K562 (cell line): ENCODE data around the gene ARHGEF9. TPM values are rescaled to one million over a fixed set of nuclear protein-coding genes. Genes with fewer than 3 reads are reported as not detected.

Experiments
- ATAC-seq: fragments of 200-7000 bp; cut with Tn5 transposase; 3 replicates; pipeline ENCODE4 v1.9.1; 2020; ENCODE audit warnings: moderate library complexity
- BruUV-seq: library from RNA; stranded (reverse); fragments of 400-500 nt; replicated peaks from 2 replicates; lab custom pipeline; 2021; lab: Mats Ljungman, UMichigan
- CTCF ChIA-PET: fragments of 300-600 bp; formaldehyde crosslinking; extraction: SDS; loops from one replicate; lab custom pipeline; 2021; ENCODE audit warnings: low intra/inter-chr PET ratio; lab: Yijun Ruan, JAX
- POLR2A ChIA-PET: fragments of 300-600, 350-650 bp; sonication (Branson Sonifier 250); formaldehyde crosslinking; extraction: SDS; loops from one replicate; lab custom pipeline; 2021; ENCODE audit warnings: antibody characterized with exemption, inconsistent platforms; lab: Yijun Ruan, JAX
- DNase-seq, 4 experiments: peaks; one replicate each; pipeline versions ENCODE4 v3.0.0 to v3.0.0-alpha.2; 2011 to 2018; ENCODE audit warnings: low spot score in 3 of 4, mixed read lengths in 3 of 4; ENCODE audit errors: extremely low read depth in 1 of 4
- FAIRE-seq: peaks from 2 replicates; lab custom pipeline; 2011; peaks lifted over from hg19 to GRCh38; lab: Jason Lieb, UNC
- H2AFZ ChIP-seq: 2 replicates; pipeline ENCODE4 v1.6.0; 2011; ENCODE audit warnings: low read depth, low read length, control low read depth, inconsistent platforms
- H3K27ac ChIP-seq: fragments of 200-600 bp; 3 replicates; pipeline ENCODE4 v1.8.0; 2011; ENCODE audit warnings: low read depth, mild to moderate bottlenecking, control low read depth, inconsistent platforms, low read length, moderate library complexity, mixed read lengths; ENCODE audit errors: extremely low read depth
- H3K27me3 ChIP-seq, 2 experiments: fragments of 300-600 bp in 1 of 2; 2 replicates in 1 of 2; 3 replicates in 1 of 2; pipeline versions ENCODE4 v1.6.0 to v1.8.0; 2011; ENCODE audit warnings: inconsistent platforms in 2 of 2, low read length in 2 of 2, mild to moderate bottlenecking in 1 of 2, mixed read lengths in 1 of 2, moderate library complexity in 1 of 2; ENCODE audit not compliant: control insufficient read depth in 2 of 2, insufficient read depth in 2 of 2
- H3K36me3 ChIP-seq: fragments of 300-600 bp; 3 replicates; pipeline ENCODE4 v1.8.0; 2011; ENCODE audit warnings: mild to moderate bottlenecking, low read length, inconsistent platforms; ENCODE audit not compliant: control insufficient read depth, insufficient read depth
- H3K4me1 ChIP-seq, 2 experiments: fragments of 200-600 bp in 1 of 2; replicated peaks in 1 of 2; 2 replicates in 1 of 2; 3 replicates in 1 of 2; pipeline versions ENCODE4 v1.5.1 to v1.8.0; 2011; ENCODE audit warnings: inconsistent platforms in 2 of 2, low read length in 2 of 2, mild to moderate bottlenecking in 1 of 2, mixed read lengths in 1 of 2, moderate library complexity in 1 of 2; ENCODE audit not compliant: control insufficient read depth in 2 of 2, insufficient read depth in 2 of 2
- H3K4me2 ChIP-seq: 2 replicates; pipeline ENCODE4 v1.6.1; 2011; ENCODE audit warnings: low read length, control low read depth, inconsistent platforms, mixed read lengths; ENCODE audit not compliant: insufficient read depth
- H3K4me3 ChIP-seq: fragments of 200-600 bp; sonication (generic), shearing (Covaris generic); 2 replicates; pipeline ENCODE4 v1.5.1; 2016; ENCODE audit warnings: control low read depth, inconsistent platforms
- H3K79me2 ChIP-seq: fragments of 200-600 bp; 3 replicates; pipeline ENCODE4 v1.8.0; 2011; ENCODE audit warnings: low read length, inconsistent platforms; ENCODE audit not compliant: control insufficient read depth, insufficient read depth
- H3K9ac ChIP-seq, 2 experiments: 2 replicates each; pipeline versions ENCODE4 v1.6.0 to v1.6.1; 2011; ENCODE audit warnings: low read depth in 2 of 2, low read length in 2 of 2, control low read depth in 1 of 2, inconsistent platforms in 1 of 2, mild to moderate bottlenecking in 1 of 2, mixed read lengths in 1 of 2; ENCODE audit not compliant: insufficient read depth in 1 of 2
- H3K9me1 ChIP-seq: one replicate; pipeline ENCODE4 v1.6.0; 2011; ENCODE audit warnings: inconsistent platforms, mild to moderate bottlenecking, low read length, moderate library complexity; ENCODE audit not compliant: control insufficient read depth, insufficient read depth
- H3K9me3 ChIP-seq: replicated peaks from 2 replicates; pipeline ENCODE4 v1.5.1; 2011; ENCODE audit warnings: low read depth, low read length, inconsistent platforms; ENCODE audit not compliant: control insufficient read depth, insufficient read depth
- H4K20me1 ChIP-seq: replicated peaks from 2 replicates; pipeline ENCODE4 v1.6.1; 2011; ENCODE audit warnings: low read length, inconsistent platforms, mixed read lengths; ENCODE audit not compliant: control insufficient read depth, insufficient read depth
- BCOR ChIP-seq: fragments of 450-650 bp; IDR thresholded peaks from 2 replicates; pipeline ENCODE4 v1.6.1; 2016
- NFYB ChIP-seq: IDR thresholded peaks from 2 replicates; pipeline ENCODE4 v1.6.1; 2011; ENCODE audit warnings: mild to moderate bottlenecking, moderate library complexity; ENCODE audit not compliant: insufficient read length; ENCODE audit errors: extremely low read depth
- TCFL5 ChIP-seq: fragments of 250-450 bp; sonication (Bioruptor Pico); conservative IDR thresholded peaks from 2 replicates; pipeline ENCODE4 v1.6.1; 2021; ENCODE audit warnings: mild to moderate bottlenecking, moderate library complexity, matching md5 sums
- ZNF57 ChIP-seq: fragments of 450-650 bp; formaldehyde crosslinking; IDR thresholded peaks from 2 replicates; pipeline ENCODE4 v1.4.0; 2020; ENCODE audit warnings: mild to moderate bottlenecking, moderate library complexity
- ZNF778 ChIP-seq: fragments of 450-650 bp; formaldehyde crosslinking; IDR thresholded peaks from 2 replicates; pipeline ENCODE4 v1.4.0; 2020; ENCODE audit warnings: mild to moderate bottlenecking, moderate library complexity
- WGBS: fragments of 100-300 bp; shearing (Covaris generic); methylation state at CpG from one replicate; pipeline ENCODE4 v1.1.6; 2016; ENCODE audit warnings: low coverage, mixed read lengths; ENCODE audit not compliant: insufficient coverage; ENCODE audit errors: missing lambda C conversion rate; 5-methylcytosine and 5-hydroxymethylcytosine counted together
- in situ Hi-C: fragments of 300-500 bp; cut with MboI; formaldehyde crosslinking; loops from 4 replicates; pipeline ENCODE4 v1.15.0; 2018; ENCODE audit warnings: inconsistent platforms, mixed read lengths
- intact Hi-C: fragments of 100-400 bp; cut with micrococcal nuclease; formaldehyde crosslinking; loops from 2 replicates; pipeline ENCODE4 v1.14.2; 2022
- polyA plus RNA-seq, 8 experiments: library from polyadenylated mRNA; depleted of rRNA in 4 of 8; stranded (reverse) in 5 of 8; unstranded in 3 of 8; fragments of >200 nt; fragmentation: Nextera tagmentation in 2 of 8; fragmentation: Illumina TruSeq in 1 of 8; extraction: Ambion mirVana in 2 of 8; extraction: Trizol in 1 of 8; gene quantifications; 2 replicates each; pipeline versions ENCODE4 v1.2.1 to v1.2.3, GENCODE V29; 2011 to 2014; ENCODE audit warnings: inconsistent platforms in 1 of 8, missing spikeins in 1 of 8
- total RNA-seq, 7 experiments: library from RNA; depleted of rRNA in 6 of 7; stranded (reverse); fragments of >200 nt in 6 of 7; fragmentation: Illumina TruSeq in 2 of 7; extraction: Trizol in 2 of 7; gene quantifications; 2 replicates each; pipeline versions ENCODE4 v1.2.1 to v1.2.3, GENCODE V29; 2011 to 2021; ENCODE audit warnings: low replicate concordance in 1 of 7
- TF ChIP-seq, protein P1 (sequence below): fragments of 250-450 bp; sonication (Bioruptor Pico); IDR thresholded peaks from 2 replicates; pipeline ENCODE4 v1.8.0; 2021; ENCODE audit warnings: borderline replicate concordance, mild to moderate bottlenecking, moderate library complexity; ENCODE audit not compliant: poor library complexity, severe bottlenecking
- TF ChIP-seq, protein P2 (sequence below): IDR thresholded peaks from 2 replicates; pipeline ENCODE4 v1.6.1; 2012; ENCODE audit warnings: low read depth, low read length, improper control_type of control experiment, borderline replicate concordance
- TF ChIP-seq, protein P3 (sequence below): fragments of 250-450 bp; sonication (Bioruptor Pico); IDR thresholded peaks from 2 replicates; pipeline ENCODE4 v1.4.0; 2020
- TF ChIP-seq, protein P4 (sequence below), 2 experiments: fragments of 150-350 bp in 1 of 2; IDR thresholded peaks; 2 replicates each; pipeline ENCODE4 v1.6.1; 2012 to 2016; ENCODE audit warnings: low read depth in 2 of 2, low read length in 2 of 2, mild to moderate bottlenecking in 1 of 2, moderate library complexity in 1 of 2

ARHGEF9 gene
- total and polyA plus RNA-seq, 9 of the 15 experiments (the other 6 are each of a cell fraction or from before 2014, with no cell fraction given): 0.09 to 0.24 (median 0.15) TPM; not detected in 2

DNA sequence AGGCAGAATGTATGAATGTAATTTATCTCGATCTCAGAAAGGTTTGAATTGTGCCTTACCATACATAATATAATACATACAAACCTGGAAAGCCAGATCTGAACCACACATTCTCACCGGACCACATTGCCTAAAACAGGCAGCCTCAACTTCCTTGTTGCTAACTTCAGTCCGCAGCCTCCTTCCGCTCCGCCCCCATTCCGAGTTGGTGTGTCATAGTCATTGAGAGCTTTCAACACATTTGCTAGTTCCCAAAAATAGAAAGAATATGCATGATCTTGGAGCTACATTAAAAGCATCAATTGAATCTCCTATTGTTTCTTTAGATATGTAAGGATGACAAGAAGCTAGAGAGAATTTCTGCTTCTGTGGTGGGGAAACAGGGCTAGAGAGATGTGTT lies 127.2 kb downstream of the ARHGEF9 start:
- in situ Hi-C loops: no loop called here
- ChIA-PET CTCF (no interaction called here), POLR2A (no interaction called here)
- no peak for ATAC-seq
- Histone ChIP-seq H3K4me2 (no peak overlapping the region), H3K4me1 (no peaks in the 10 kb centered on the region), H3K79me2 (no peaks in the 10 kb centered on the region), H3K9me1 (no peaks in the 10 kb centered on the region), H4K20me1 (no peaks in the 10 kb centered on the region), H3K27me3 (no peaks in the 10 kb centered on the region), H2AFZ (no peak overlapping the region), H3K9me3 (no peaks in the 10 kb centered on the region), H3K36me3 (no peaks in the 10 kb centered on the region), H3K9ac (no peak overlapping the region), H3K4me3 (no peak overlapping the region), H3K27ac (no peak overlapping the region)
- WGBS: 2% methylated on average over 6 of the region's 6 CpGs
- no peak for DNase-seq
- intact Hi-C loops: no loop called here
- no peak for FAIRE-seq
- BruUV-seq: no TSS peak
- no peak for TF ChIP-seq TCFL5 (CRISPR knock-in tag)
- TF ChIP-seq BCOR: no peak
- TF ChIP-seq, protein P1, sequence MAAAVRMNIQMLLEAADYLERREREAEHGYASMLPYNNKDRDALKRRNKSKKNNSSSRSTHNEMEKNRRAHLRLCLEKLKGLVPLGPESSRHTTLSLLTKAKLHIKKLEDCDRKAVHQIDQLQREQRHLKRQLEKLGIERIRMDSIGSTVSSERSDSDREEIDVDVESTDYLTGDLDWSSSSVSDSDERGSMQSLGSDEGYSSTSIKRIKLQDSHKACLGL (CRISPR knock-in tag): no peak
- TF ChIP-seq, protein P2, sequence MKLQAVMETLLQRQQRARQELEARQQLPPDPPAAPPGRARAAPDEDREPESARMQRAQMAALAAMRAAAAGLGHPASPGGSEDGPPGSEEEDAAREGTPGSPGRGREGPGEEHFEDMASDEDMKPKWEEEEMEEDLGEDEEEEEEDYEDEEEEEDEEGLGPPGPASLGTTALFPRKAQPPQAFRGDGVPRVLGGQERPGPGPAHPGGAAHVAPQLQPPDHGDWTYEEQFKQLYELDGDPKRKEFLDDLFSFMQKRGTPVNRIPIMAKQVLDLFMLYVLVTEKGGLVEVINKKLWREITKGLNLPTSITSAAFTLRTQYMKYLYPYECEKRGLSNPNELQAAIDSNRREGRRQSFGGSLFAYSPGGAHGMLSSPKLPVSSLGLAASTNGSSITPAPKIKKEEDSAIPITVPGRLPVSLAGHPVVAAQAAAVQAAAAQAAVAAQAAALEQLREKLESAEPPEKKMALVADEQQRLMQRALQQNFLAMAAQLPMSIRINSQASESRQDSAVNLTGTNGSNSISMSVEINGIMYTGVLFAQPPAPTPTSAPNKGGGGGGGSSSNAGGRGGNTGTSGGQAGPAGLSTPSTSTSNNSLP: no peak
- no peak for TF ChIP-seq ZNF778 (CRISPR knock-in tag)
- TF ChIP-seq, protein P3, sequence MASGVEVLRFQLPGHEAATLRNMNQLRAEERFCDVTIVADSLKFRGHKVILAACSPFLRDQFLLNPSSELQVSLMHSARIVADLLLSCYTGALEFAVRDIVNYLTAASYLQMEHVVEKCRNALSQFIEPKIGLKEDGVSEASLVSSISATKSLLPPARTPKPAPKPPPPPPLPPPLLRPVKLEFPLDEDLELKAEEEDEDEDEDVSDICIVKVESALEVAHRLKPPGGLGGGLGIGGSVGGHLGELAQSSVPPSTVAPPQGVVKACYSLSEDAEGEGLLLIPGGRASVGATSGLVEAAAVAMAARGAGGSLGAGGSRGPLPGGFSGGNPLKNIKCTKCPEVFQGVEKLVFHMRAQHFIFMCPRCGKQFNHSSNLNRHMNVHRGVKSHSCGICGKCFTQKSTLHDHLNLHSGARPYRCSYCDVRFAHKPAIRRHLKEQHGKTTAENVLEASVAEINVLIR (CRISPR knock-in tag): no peak
- TF ChIP-seq, protein P4, sequence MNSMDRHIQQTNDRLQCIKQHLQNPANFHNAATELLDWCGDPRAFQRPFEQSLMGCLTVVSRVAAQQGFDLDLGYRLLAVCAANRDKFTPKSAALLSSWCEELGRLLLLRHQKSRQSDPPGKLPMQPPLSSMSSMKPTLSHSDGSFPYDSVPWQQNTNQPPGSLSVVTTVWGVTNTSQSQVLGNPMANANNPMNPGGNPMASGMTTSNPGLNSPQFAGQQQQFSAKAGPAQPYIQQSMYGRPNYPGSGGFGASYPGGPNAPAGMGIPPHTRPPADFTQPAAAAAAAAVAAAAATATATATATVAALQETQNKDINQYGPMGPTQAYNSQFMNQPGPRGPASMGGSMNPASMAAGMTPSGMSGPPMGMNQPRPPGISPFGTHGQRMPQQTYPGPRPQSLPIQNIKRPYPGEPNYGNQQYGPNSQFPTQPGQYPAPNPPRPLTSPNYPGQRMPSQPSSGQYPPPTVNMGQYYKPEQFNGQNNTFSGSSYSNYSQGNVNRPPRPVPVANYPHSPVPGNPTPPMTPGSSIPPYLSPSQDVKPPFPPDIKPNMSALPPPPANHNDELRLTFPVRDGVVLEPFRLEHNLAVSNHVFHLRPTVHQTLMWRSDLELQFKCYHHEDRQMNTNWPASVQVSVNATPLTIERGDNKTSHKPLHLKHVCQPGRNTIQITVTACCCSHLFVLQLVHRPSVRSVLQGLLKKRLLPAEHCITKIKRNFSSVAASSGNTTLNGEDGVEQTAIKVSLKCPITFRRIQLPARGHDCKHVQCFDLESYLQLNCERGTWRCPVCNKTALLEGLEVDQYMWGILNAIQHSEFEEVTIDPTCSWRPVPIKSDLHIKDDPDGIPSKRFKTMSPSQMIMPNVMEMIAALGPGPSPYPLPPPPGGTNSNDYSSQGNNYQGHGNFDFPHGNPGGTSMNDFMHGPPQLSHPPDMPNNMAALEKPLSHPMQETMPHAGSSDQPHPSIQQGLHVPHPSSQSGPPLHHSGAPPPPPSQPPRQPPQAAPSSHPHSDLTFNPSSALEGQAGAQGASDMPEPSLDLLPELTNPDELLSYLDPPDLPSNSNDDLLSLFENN (IDR thresholded peaks at IDR 0.05; ENCODE audit: low read depth in 2 of 2, low read length in 2 of 2): no peak
- TF ChIP-seq ZNF57 (CRISPR knock-in tag): no peak
- TF ChIP-seq NFYB: no peak
